HepG2 (cell line): Measurements from ENCODE around the gene R3HDM4. TPM values are rescaled to one million over a fixed set of nuclear protein-coding genes. Genes with fewer than 3 reads are reported as not detected.

ENCODE experiments used
- DDIT3 ChIP-seq: sonication (generic); formaldehyde crosslinking; IDR thresholded peaks from 2 replicates; pipeline ENCODE4 v1.4.0; 2020; ENCODE audit warnings: mild to moderate bottlenecking, missing genetic modification reagents
- ETV5 ChIP-seq: IDR thresholded peaks from 2 replicates; pipeline ENCODE4 v1.6.1; 2018; ENCODE audit warnings: missing biosample characterization, missing genetic modification reagents, inconsistent platforms, borderline replicate concordance
- GPN1 ChIP-seq: sonication (generic); formaldehyde crosslinking; IDR thresholded peaks from 2 replicates; pipeline ENCODE4 v1.5.1; 2020; ENCODE audit warnings: missing genetic modification reagents, borderline replicate concordance
- HNF4A ChIP-seq: sonication (generic); formaldehyde crosslinking; IDR thresholded peaks from 2 replicates; pipeline ENCODE4 v1.4.0; 2020; ENCODE audit warnings: missing genetic modification reagents
- KMT2B ChIP-seq: IDR thresholded peaks from 2 replicates; pipeline ENCODE4 v1.6.1; 2016; ENCODE audit warnings: missing genetic modification reagents, missing compliant biosample characterization
- LRRFIP1 ChIP-seq: sonication (generic); formaldehyde crosslinking; conservative IDR thresholded peaks from 2 replicates; pipeline ENCODE4 v1.4.0; 2020; ENCODE audit warnings: missing genetic modification reagents
- MBNL3 ChIP-seq: fragments of 250-450 bp; sonication (Bioruptor Pico); conservative IDR thresholded peaks from 2 replicates; pipeline ENCODE4 v1.8.0; 2022; ENCODE audit warnings: mild to moderate bottlenecking, inconsistent platforms
- NR2F6 ChIP-seq, 2 experiments: IDR thresholded peaks; 2 replicates each; pipeline ENCODE4 v1.6.1; 2016; ENCODE audit warnings: antibody characterized with exemption in 1 of 2, mild to moderate bottlenecking in 1 of 2
- PCBP1 ChIP-seq: fragments of 200-400 bp; formaldehyde crosslinking; IDR thresholded peaks from 2 replicates; pipeline ENCODE4 v1.6.1; 2017; ENCODE audit warnings: mild to moderate bottlenecking, low read depth, low read length, borderline replicate concordance
- PHF20 ChIP-seq: sonication (generic); formaldehyde crosslinking; IDR thresholded peaks from 2 replicates; pipeline ENCODE4 v1.5.0; 2020; ENCODE audit warnings: mild to moderate bottlenecking, missing genetic modification reagents
- RBAK ChIP-seq: sonication (generic); formaldehyde crosslinking; IDR thresholded peaks from 2 replicates; pipeline ENCODE4 v1.5.1; 2020; ENCODE audit warnings: mild to moderate bottlenecking, missing genetic modification reagents
- TBL1XR1 ChIP-seq: fragments of 150-350 bp; IDR thresholded peaks from 2 replicates; pipeline ENCODE4 v1.6.1; 2014; ENCODE audit warnings: borderline replicate concordance, low read length; ENCODE audit not compliant: partially characterized antibody
- ZBTB37 ChIP-seq: sonication (generic); formaldehyde crosslinking; IDR thresholded peaks from 2 replicates; pipeline ENCODE4 v1.4.0; 2020; ENCODE audit warnings: mild to moderate bottlenecking, missing genetic modification reagents
- ZHX1 ChIP-seq: sonication (generic); formaldehyde crosslinking; IDR thresholded peaks from 2 replicates; pipeline ENCODE4 v1.8.1; 2022; ENCODE audit warnings: low read depth, mild to moderate bottlenecking, missing genetic modification reagents
- ZNF616 ChIP-seq: sonication (generic); formaldehyde crosslinking; IDR thresholded peaks from 2 replicates; pipeline ENCODE4 v1.5.0; 2020; ENCODE audit warnings: low read depth, mild to moderate bottlenecking, missing genetic modification reagents
- ZNF672 ChIP-seq: sonication (generic); formaldehyde crosslinking; IDR thresholded peaks from 2 replicates; pipeline ENCODE4 v1.8.1; 2022; ENCODE audit warnings: missing genetic modification reagents
- ZNF773 ChIP-seq: sonication (generic); formaldehyde crosslinking; IDR thresholded peaks from 2 replicates; pipeline ENCODE4 v1.4.0; 2020; ENCODE audit warnings: missing genetic modification reagents, borderline replicate concordance
- polyA plus RNA-seq, 8 experiments: library from polyadenylated mRNA; depleted of rRNA in 3 of 8; stranded (reverse) in 7 of 8; unstranded in 1 of 8; fragments of >200 nt; fragmentation: Illumina TruSeq in 4 of 8; extraction: Trizol in 4 of 8; gene quantifications; 2 replicates each; pipeline versions ENCODE4 v1.2.1 to v1.2.3, GENCODE V29; 2011 to 2016; ENCODE audit warnings: low read depth in 4 of 8, missing spikeins in 1 of 8, mixed read lengths in 1 of 8; ENCODE audit not compliant: insufficient read depth in 1 of 8
- total RNA-seq, 5 experiments: library from RNA; depleted of rRNA; stranded (reverse); fragments of >200 nt; fragmentation: Illumina TruSeq; extraction: Trizol; gene quantifications; 2 replicates each; pipeline ENCODE4 v1.2.3, GENCODE V29; 2016; ENCODE audit warnings: low read depth in 1 of 5
- TF ChIP-seq, protein P1 (sequence below): sonication (generic); formaldehyde crosslinking; conservative IDR thresholded peaks from 2 replicates; pipeline ENCODE4 v1.4.0; 2020; ENCODE audit warnings: mild to moderate bottlenecking, missing genetic modification reagents, moderate library complexity

R3HDM4 gene
- total and polyA plus RNA-seq, 2 of the 13 experiments (the other 11 are each of a cell fraction or from before 2014, with no cell fraction given): 26.2 to 26.9 TPM

- no peak for TF ChIP-seq TBL1XR1
- no peak for TF ChIP-seq DDIT3 (CRISPR knock-in tag)
- no peak for TF ChIP-seq ZNF672 (CRISPR knock-in tag)
- TF ChIP-seq KMT2B (CRISPR knock-in tag): no peak; the same call in 1 of the 2 replicates
- peak; percentile 51; the same call in 1 of the 2 replicates for TF ChIP-seq ZNF773
- TF ChIP-seq GPN1 (CRISPR knock-in tag): no peak
- no peak for TF ChIP-seq ZBTB37 (CRISPR knock-in tag)
- peak; percentile 74 for TF ChIP-seq HNF4A (CRISPR knock-in tag)
- TF ChIP-seq PHF20: peak; percentile 61; the same call in 1 of the 2 replicates
- no peak for TF ChIP-seq MBNL3 (CRISPR knock-in tag)
- no peak for TF ChIP-seq RBAK (CRISPR knock-in tag)
- TF ChIP-seq, protein P1, sequence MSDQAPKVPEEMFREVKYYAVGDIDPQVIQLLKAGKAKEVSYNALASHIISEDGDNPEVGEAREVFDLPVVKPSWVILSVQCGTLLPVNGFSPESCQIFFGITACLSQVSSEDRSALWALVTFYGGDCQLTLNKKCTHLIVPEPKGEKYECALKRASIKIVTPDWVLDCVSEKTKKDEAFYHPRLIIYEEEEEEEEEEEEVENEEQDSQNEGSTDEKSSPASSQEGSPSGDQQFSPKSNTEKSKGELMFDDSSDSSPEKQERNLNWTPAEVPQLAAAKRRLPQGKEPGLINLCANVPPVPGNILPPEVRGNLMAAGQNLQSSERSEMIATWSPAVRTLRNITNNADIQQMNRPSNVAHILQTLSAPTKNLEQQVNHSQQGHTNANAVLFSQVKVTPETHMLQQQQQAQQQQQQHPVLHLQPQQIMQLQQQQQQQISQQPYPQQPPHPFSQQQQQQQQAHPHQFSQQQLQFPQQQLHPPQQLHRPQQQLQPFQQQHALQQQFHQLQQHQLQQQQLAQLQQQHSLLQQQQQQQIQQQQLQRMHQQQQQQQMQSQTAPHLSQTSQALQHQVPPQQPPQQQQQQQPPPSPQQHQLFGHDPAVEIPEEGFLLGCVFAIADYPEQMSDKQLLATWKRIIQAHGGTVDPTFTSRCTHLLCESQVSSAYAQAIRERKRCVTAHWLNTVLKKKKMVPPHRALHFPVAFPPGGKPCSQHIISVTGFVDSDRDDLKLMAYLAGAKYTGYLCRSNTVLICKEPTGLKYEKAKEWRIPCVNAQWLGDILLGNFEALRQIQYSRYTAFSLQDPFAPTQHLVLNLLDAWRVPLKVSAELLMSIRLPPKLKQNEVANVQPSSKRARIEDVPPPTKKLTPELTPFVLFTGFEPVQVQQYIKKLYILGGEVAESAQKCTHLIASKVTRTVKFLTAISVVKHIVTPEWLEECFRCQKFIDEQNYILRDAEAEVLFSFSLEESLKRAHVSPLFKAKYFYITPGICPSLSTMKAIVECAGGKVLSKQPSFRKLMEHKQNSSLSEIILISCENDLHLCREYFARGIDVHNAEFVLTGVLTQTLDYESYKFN (CRISPR knock-in tag): peak; percentile 40; the same call in 1 of the 2 replicates
- 0 out of 2 replicates have a peak, but pooled peaks have one; percentile 27 for TF ChIP-seq ZHX1 (CRISPR knock-in tag)
- TF ChIP-seq NR2F6 (IDR thresholded peaks at IDR 0.05): no peak
- no peak; the same call in 1 of the 2 replicates for TF ChIP-seq NR2F6 (CRISPR knock-in tag; IDR thresholded peaks at IDR 0.05)
- TF ChIP-seq ZNF616 (CRISPR knock-in tag): peak; percentile 61; the same call in 1 of the 2 replicates
- TF ChIP-seq LRRFIP1: no peak
- no peak for TF ChIP-seq PCBP1
- peak; percentile 42 for TF ChIP-seq ETV5 (CRISPR knock-in tag)
Measured at GRCh38 chr19:917323-918151, 4.5 kb upstream of the R3HDM4 start, which contains the start of gene KISS1R (continued).
